ENCODE data around the gene ARID5B. TPM values are rescaled to one million over a fixed set of nuclear protein-coding genes. Genes with fewer than 3 reads are reported as not detected.

Gene ARID5B
- total RNA-seq, 1 donor from 2014 or later: 0.62 TPM

DNA sequence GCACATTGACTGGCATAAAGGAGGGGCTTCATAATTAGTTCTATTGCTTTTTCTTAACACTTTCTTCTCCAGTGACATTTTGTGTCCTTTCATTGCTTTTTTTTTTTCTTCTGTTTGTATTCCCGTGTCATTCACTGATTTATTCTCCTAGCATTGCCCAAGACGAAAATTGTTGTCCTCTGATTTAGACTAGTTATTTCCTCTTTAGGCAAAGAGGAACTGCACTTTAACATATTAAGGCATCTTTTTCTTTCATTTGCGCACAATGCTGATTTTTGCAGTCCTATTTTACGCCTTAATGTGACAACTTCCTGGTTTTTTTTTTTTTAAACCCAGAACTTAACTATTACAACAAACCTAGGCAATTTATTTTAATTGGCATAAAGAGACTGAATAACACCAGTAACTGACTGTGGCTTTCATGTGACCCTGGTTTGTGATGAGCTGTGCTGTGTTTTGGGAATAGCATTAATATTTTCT lies 39.7 kb downstream of the ARID5B start:
- DNase-seq (ENCODE audit: low spot score): no peak
- Mint-ChIP-seq H3K27me3 (ENCODE audit: unreplicated experiment) (no peaks in the 10 kb centered on the region), H3K27ac (ENCODE audit: unreplicated experiment) (no peak overlapping the region), H3K4me3 (ENCODE audit: unreplicated experiment) (no peak overlapping the region), H3K9me3 (ENCODE audit: unreplicated experiment) (no peaks in the 10 kb centered on the region), H3K4me1 (ENCODE audit: unreplicated experiment) (peaks cover 19% of the 10 kb centered on the region), H3K36me3 (ENCODE audit: low read depth, unreplicated experiment) (no peaks in the 10 kb centered on the region)
- TF ChIP-seq, protein P1, sequence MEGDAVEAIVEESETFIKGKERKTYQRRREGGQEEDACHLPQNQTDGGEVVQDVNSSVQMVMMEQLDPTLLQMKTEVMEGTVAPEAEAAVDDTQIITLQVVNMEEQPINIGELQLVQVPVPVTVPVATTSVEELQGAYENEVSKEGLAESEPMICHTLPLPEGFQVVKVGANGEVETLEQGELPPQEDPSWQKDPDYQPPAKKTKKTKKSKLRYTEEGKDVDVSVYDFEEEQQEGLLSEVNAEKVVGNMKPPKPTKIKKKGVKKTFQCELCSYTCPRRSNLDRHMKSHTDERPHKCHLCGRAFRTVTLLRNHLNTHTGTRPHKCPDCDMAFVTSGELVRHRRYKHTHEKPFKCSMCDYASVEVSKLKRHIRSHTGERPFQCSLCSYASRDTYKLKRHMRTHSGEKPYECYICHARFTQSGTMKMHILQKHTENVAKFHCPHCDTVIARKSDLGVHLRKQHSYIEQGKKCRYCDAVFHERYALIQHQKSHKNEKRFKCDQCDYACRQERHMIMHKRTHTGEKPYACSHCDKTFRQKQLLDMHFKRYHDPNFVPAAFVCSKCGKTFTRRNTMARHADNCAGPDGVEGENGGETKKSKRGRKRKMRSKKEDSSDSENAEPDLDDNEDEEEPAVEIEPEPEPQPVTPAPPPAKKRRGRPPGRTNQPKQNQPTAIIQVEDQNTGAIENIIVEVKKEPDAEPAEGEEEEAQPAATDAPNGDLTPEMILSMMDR (IDR thresholded peaks at IDR 0.05; ENCODE audit: unreplicated experiment): no peak

DNA sequence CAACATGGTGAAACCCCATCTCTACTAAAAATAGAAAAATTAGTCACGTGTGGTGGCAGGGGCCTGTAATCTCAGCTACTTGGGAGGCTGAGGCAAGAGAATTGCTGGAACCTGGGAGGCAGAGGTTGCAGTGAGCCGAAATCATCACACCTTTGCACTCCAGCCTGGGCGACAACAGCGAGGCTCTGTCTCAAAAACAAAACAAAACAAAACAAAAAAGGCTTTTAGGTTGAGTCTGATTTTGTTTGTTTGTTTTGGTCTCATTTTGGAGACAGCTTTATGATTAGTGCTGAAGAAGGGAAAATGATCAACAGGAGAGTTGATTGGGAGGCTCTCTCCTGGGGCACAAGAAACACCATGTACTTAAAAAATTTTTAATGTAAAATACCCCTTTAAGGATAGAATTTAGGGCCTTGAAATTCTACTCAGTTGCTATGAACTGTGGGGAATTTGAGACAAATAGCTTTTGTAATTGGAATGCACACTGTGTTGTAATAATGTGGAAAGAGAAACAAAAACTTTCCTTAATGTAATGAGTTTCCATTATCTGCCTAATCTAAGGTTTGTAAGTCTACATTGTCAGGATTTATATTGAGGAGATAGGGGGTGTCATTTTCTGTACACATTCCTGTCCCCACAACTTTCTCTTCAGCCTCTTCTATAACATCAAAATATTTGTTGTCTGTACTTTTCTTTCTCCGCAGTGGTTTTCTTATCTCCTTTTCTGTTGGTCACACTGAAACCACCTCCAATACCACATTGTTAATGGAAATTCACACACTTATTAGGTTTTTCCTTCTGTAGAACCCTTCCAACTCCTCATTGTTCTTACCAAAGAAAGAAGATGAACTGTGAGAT lies 41.3 kb downstream of the ARID5B start:
- DNase-seq (ENCODE audit: low spot score): no peak
- Mint-ChIP-seq H3K27ac (ENCODE audit: unreplicated experiment) (no peak overlapping the region), H3K27me3 (ENCODE audit: unreplicated experiment) (no peaks in the 10 kb centered on the region), H3K9me3 (ENCODE audit: unreplicated experiment) (no peaks in the 10 kb centered on the region), H3K4me3 (ENCODE audit: unreplicated experiment) (no peak overlapping the region), H3K36me3 (ENCODE audit: low read depth, unreplicated experiment) (no peaks in the 10 kb centered on the region), H3K4me1 (ENCODE audit: unreplicated experiment) (peaks cover 17% of the 10 kb centered on the region)
- TF ChIP-seq, protein P1 (IDR thresholded peaks at IDR 0.05; ENCODE audit: unreplicated experiment): no peak

DNA sequence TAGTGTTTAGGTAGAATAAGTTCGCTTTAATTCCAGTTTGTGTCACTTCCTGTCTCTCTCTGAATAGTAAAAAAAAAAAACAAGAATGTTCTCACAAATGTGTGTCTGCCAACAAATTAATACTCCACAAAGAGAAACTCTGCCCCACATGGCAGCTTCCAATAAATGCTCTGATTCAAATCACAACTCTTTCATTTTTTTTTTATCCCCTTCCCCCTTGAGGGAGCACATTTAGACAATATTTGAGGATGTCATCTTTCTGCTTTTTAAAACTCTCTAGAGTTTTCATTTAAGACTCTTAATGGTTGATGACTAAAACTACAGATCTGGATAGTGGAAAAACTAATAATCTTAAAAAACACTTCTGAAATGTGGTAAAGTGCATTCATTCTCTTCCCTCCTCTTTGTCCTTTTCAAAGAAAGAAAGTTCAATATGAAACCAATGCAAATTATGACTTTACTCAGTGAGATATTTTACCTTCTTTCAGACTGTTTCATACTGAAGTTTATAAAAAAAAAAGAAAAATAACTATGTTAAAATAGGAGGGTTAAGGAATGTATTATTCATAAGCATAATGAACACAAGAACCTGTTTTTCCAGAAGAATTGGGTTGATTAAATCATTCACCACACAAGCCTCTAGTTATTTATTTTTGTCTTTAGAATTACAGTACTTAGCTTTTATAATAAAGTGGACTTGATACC lies 42.3 kb downstream of the ARID5B start:
- Mint-ChIP-seq H3K9me3 (ENCODE audit: unreplicated experiment) (no peaks in the 10 kb centered on the region), H3K36me3 (ENCODE audit: low read depth, unreplicated experiment) (no peaks in the 10 kb centered on the region), H3K4me3 (ENCODE audit: unreplicated experiment) (no peak overlapping the region), H3K27me3 (ENCODE audit: unreplicated experiment) (no peaks in the 10 kb centered on the region), H3K27ac (ENCODE audit: unreplicated experiment) (peak overlapping the region; percentile 43), H3K4me1 (ENCODE audit: unreplicated experiment) (peaks cover 8% of the 10 kb centered on the region)
- DNase-seq (ENCODE audit: low spot score): no peak
- TF ChIP-seq, protein P1 (IDR thresholded peaks at IDR 0.05; ENCODE audit: unreplicated experiment): no peak

DNA sequence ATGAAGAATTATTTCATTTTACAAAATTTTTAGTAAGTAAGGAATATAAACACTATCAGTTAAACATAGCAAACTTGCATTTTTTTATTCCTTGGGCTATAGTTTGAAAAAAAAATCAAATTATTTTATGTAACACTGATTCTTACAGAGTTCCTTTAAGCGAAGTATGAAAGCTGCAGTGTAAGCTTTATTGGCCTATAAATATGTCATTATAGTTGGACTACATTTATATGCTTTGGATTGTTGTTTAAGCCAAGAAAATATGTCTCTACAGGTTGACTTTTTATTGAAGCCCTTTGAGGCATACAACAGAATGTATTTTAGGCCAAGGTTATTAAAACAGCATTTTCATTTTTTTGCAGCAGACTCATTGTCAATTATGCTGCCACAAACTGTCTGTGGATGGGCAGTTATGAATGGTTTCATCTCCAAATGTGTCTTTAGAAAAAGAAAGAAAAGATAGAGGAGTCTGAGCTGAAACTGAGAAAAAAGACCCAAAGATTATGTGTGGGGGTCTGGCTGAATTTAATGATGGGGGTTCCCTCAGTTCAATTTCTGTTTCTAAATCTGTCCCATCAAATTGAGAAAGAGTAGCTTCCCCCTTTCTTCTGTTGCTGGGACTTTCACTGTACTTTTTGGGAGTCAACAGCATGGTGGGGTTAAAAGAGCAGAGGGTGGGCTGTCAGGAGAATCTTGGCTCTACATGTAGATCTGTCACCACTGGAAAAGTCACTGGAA lies 43.1 kb downstream of the ARID5B start:
- peaks cover 7% of the 10 kb centered on the region for H3K4me1 Mint-ChIP-seq (ENCODE audit: unreplicated experiment)
- no peaks in the 10 kb centered on the region for H3K36me3 Mint-ChIP-seq (ENCODE audit: low read depth, unreplicated experiment)
- H3K27me3 Mint-ChIP-seq (ENCODE audit: unreplicated experiment): no peaks in the 10 kb centered on the region
- DNase-seq (ENCODE audit: low spot score): no peak
- TF ChIP-seq, protein P1 (IDR thresholded peaks at IDR 0.05; ENCODE audit: unreplicated experiment): no peak
- no peaks in the 10 kb centered on the region for H3K9me3 Mint-ChIP-seq (ENCODE audit: unreplicated experiment)
- no peak overlapping the region for H3K4me3 Mint-ChIP-seq (ENCODE audit: unreplicated experiment)
- no peak overlapping the region for H3K27ac Mint-ChIP-seq (ENCODE audit: unreplicated experiment)

Measured in endothelial cell (in vitro differentiated cells).